SK-N-SH (cell line): ENCODE measurements around the gene PIP5KL1. TPM values are rescaled to one million over a fixed set of nuclear protein-coding genes. Genes with fewer than 3 reads are reported as not detected.

Experiments used
- CTCF ChIA-PET: fragments of 300-600, 350-600 bp; formaldehyde crosslinking; extraction: SDS; loops from one replicate; lab custom pipeline; 2021; lab: Yijun Ruan, JAX
- POLR2A ChIA-PET: fragments of 350-600 bp; sonication (Branson Sonifier 250); formaldehyde crosslinking; extraction: SDS; loops from one replicate; lab custom pipeline; 2020; ENCODE audit warnings: antibody characterized with exemption, inconsistent platforms; lab: Yijun Ruan, JAX
- DNase-seq: peaks from one replicate; pipeline ENCODE4 v3.0.0; 2012
- H2AFZ ChIP-seq: fragments of 200-600 bp; sonication (generic); 2 replicates; pipeline ENCODE4 v1.8.1; 2016; ENCODE audit warnings: antibody characterized with exemption, mild to moderate bottlenecking, low read depth
- H3F3A ChIP-seq: fragments of 200-600 bp; sonication (generic); replicated peaks from 2 replicates; pipeline ENCODE3; 2016; ENCODE audit warnings: antibody characterized with exemption, mild to moderate bottlenecking; ENCODE audit not compliant: insufficient read depth
- H3K27ac ChIP-seq, 2 experiments: fragments of 200-500 bp in 1 of 2; fragments of 200-600 bp in 1 of 2; sonication (Bioruptor generic) in 1 of 2; sonication (generic), shearing (Covaris generic) in 1 of 2; 2 replicates each; pipeline versions ENCODE4 v1.5.1 to v1.6.1; 2014 to 2016; ENCODE audit warnings: low read depth in 2 of 2, inconsistent platforms in 1 of 2, low read length in 1 of 2, mild to moderate bottlenecking in 1 of 2, mixed read lengths in 1 of 2
- H3K27me3 ChIP-seq: fragments of 200-600 bp; sonication (generic), shearing (Covaris generic); 2 replicates; pipeline ENCODE4 v1.6.1; 2016; ENCODE audit warnings: mixed run types; ENCODE audit not compliant: insufficient read depth
- H3K36me3 ChIP-seq, 2 experiments: fragments of 200-500 bp in 1 of 2; fragments of 200-600 bp in 1 of 2; sonication (Bioruptor generic) in 1 of 2; sonication (generic) in 1 of 2; replicated peaks in 1 of 2; 2 replicates each; pipeline versions ENCODE3 to v1.5.1; 2014 to 2016; ENCODE audit warnings: low read length in 1 of 2, mild to moderate bottlenecking in 1 of 2; ENCODE audit not compliant: insufficient read depth in 2 of 2, control insufficient read depth in 1 of 2
- H3K4me1 ChIP-seq, 2 experiments: fragments of 200-500 bp in 1 of 2; fragments of 200-600 bp in 1 of 2; sonication (Bioruptor generic) in 1 of 2; sonication (generic), shearing (Covaris generic) in 1 of 2; 2 replicates each; pipeline versions ENCODE4 v1.5.1 to v1.6.1; 2014 to 2016; ENCODE audit warnings: low read depth in 1 of 2, low read length in 1 of 2, mixed run types in 1 of 2; ENCODE audit not compliant: insufficient read depth in 2 of 2, control insufficient read depth in 1 of 2
- H3K4me2 ChIP-seq: fragments of 200-600 bp; sonication (generic), shearing (Covaris generic); 2 replicates; pipeline ENCODE4 v1.6.1; 2017; ENCODE audit warnings: mixed run types
- H3K4me3 ChIP-seq, 2 experiments: fragments of 200-500 bp in 1 of 2; fragments of 200-600 bp in 1 of 2; sonication (Bioruptor generic) in 1 of 2; sonication (generic), shearing (Covaris generic) in 1 of 2; 2 replicates each; pipeline versions ENCODE4 v1.5.1 to v1.8.1; 2014 to 2016; ENCODE audit warnings: low read depth in 2 of 2, inconsistent platforms in 1 of 2, low read length in 1 of 2, mild to moderate bottlenecking in 1 of 2, mixed read lengths in 1 of 2, moderate library complexity in 1 of 2
- H3K79me2 ChIP-seq: fragments of 200-600 bp; sonication (generic); 2 replicates; pipeline ENCODE4 v1.8.1; 2017; ENCODE audit warnings: mild to moderate bottlenecking; ENCODE audit not compliant: insufficient read depth
- H3K9ac ChIP-seq: fragments of 200-600 bp; sonication (generic); 2 replicates; pipeline ENCODE4 v1.6.1; 2017; ENCODE audit warnings: mixed run types
- H3K9me2 ChIP-seq: fragments of 200-600 bp; sonication (generic); 2 replicates; pipeline ENCODE4 v1.6.1; 2017; ENCODE audit warnings: mixed run types
- H3K9me3 ChIP-seq: fragments of 200-600 bp; sonication (generic); 2 replicates; pipeline ENCODE4 v1.6.1; 2017; ENCODE audit warnings: mixed run types, mild to moderate bottlenecking, moderate library complexity
- H4K20me1 ChIP-seq: fragments of 200-600 bp; sonication (generic); 2 replicates; pipeline ENCODE4 v1.6.1; 2017; ENCODE audit warnings: mild to moderate bottlenecking, mixed run types; ENCODE audit not compliant: insufficient read depth
- CHD2 ChIP-seq: fragments of 150-350 bp; IDR thresholded peaks from 2 replicates; pipeline ENCODE4 v1.6.1; 2018; ENCODE audit warnings: low read length; ENCODE audit not compliant: partially characterized antibody
- CTCF ChIP-seq: fragments of 200-600 bp; sonication (generic); IDR thresholded peaks from 2 replicates; pipeline ENCODE4 v1.6.1; 2017; ENCODE audit warnings: antibody characterized with exemption, mild to moderate bottlenecking, moderate library complexity
- EP300 ChIP-seq, 2 experiments: IDR thresholded peaks; 2 replicates each; pipeline versions ENCODE4 v1.4.0 to v1.6.1; 2012; ENCODE audit warnings: borderline replicate concordance in 1 of 2, low read depth in 1 of 2, low read length in 1 of 2
- EZH2phosphoT487 ChIP-seq: fragments of 200-600 bp; sonication (generic); IDR thresholded peaks from 2 replicates; pipeline ENCODE4 v1.6.1; 2017; ENCODE audit warnings: low read depth, mixed run types, mild to moderate bottlenecking, antibody characterized with exemption, moderate library complexity, borderline replicate concordance
- GABPA ChIP-seq: IDR thresholded peaks from 2 replicates; pipeline ENCODE4 v1.4.0; 2012; ENCODE audit warnings: low read depth, mild to moderate bottlenecking
- GATA2 ChIP-seq: sonication (generic); formaldehyde crosslinking; IDR thresholded peaks from 2 replicates; pipeline ENCODE4 v1.5.0; 2020; ENCODE audit warnings: mild to moderate bottlenecking, missing genetic modification reagents
- JUND ChIP-seq: IDR thresholded peaks from 2 replicates; pipeline ENCODE4 v1.4.0; 2012
- MAX ChIP-seq: IDR thresholded peaks from 2 replicates; pipeline ENCODE4 v1.4.0; 2012; ENCODE audit warnings: low read depth
- MXI1 ChIP-seq: IDR thresholded peaks from 2 replicates; pipeline ENCODE4 v1.6.1; 2012; ENCODE audit warnings: mild to moderate bottlenecking, low read depth, low read length, improper control_type of control experiment
- NFIC ChIP-seq: IDR thresholded peaks from 2 replicates; pipeline ENCODE4 v1.4.0; 2012; ENCODE audit warnings: borderline replicate concordance
- RFX5 ChIP-seq: IDR thresholded peaks from 2 replicates; pipeline ENCODE4 v1.6.1; 2012; ENCODE audit warnings: mild to moderate bottlenecking, improper control_type of control experiment, low read length
- SIN3A ChIP-seq: IDR thresholded peaks from 2 replicates; pipeline ENCODE4 v1.6.1; 2012; ENCODE audit warnings: low read depth, mild to moderate bottlenecking, low read length, moderate library complexity, borderline replicate concordance
- TAF1 ChIP-seq: IDR thresholded peaks from 2 replicates; pipeline ENCODE4 v1.6.1; 2012; ENCODE audit warnings: low read depth, mild to moderate bottlenecking, low read length, moderate library complexity, borderline replicate concordance
- TCF12 ChIP-seq: IDR thresholded peaks from 2 replicates; pipeline ENCODE4 v1.4.0; 2012
- USF1 ChIP-seq: IDR thresholded peaks from 2 replicates; pipeline ENCODE4 v1.4.0; 2012; ENCODE audit warnings: low read depth, borderline replicate concordance
- USF2 ChIP-seq: fragments of 150-350 bp; IDR thresholded peaks from 2 replicates; pipeline ENCODE4 v1.6.1; 2017; ENCODE audit warnings: antibody characterized with exemption, low read length, low read depth, borderline replicate concordance
- YY1 ChIP-seq: IDR thresholded peaks from 2 replicates; pipeline ENCODE4 v1.4.0; 2012; ENCODE audit warnings: low read depth, mild to moderate bottlenecking
- ZBTB33 ChIP-seq: IDR thresholded peaks from 2 replicates; pipeline ENCODE4 v1.4.0; 2012; ENCODE audit warnings: low read depth, borderline replicate concordance
- WGBS: methylation state at CpG from one replicate; pipeline ENCODE4 v1.1.6; 2017; ENCODE audit warnings: low lambda C conversion rate; 5-methylcytosine and 5-hydroxymethylcytosine counted together
- polyA plus RNA-seq, 3 experiments: library from polyadenylated mRNA; depleted of rRNA; stranded (reverse); fragments of >200 nt; gene quantifications; 2 replicates each; pipeline ENCODE4 v1.2.3, GENCODE V29; 2012

Gene PIP5KL1
- polyA plus RNA-seq, 1 of the 3 experiments (the other 2 are of a cell fraction): 4.0 TPM

GRCh38 chr9:127970401-127971313 lies 40.1 kb upstream of the PIP5KL1 start:
- Histone ChIP-seq H3K27ac (peak overlapping the region; percentile 91 to 93), H3K79me2 (peaks cover 93% of the 10 kb centered on the region), H3K9me2 (no peaks in the 10 kb centered on the region), H3K4me1 (peaks cover 92 to 100% of the 10 kb centered on the region in 2 experiments), H3K27me3 (no peaks in the 10 kb centered on the region), H3F3A (peaks cover 15% of the 10 kb centered on the region), H4K20me1 (peaks cover 47% of the 10 kb centered on the region), H3K9ac (no peak overlapping the region), H3K9me3 (no peaks in the 10 kb centered on the region), H3K36me3 (no peaks in the 10 kb centered on the region), H3K4me2 (no peak overlapping the region), H3K4me3 (no peak overlapping the region; a peak in 1 of 4 replicates), H2AFZ (no peak overlapping the region)
- 77% methylated on average over 16 of the region's 16 CpGs for WGBS
- no peak for TF ChIP-seq EZH2phosphoT487
- TF ChIP-seq YY1: no peak
- no peak for TF ChIP-seq GABPA
- no peak for TF ChIP-seq JUND
- no peak for TF ChIP-seq RFX5
- no peak for TF ChIP-seq CTCF
- TF ChIP-seq CHD2: no peak
- no peak for TF ChIP-seq TAF1
- no peak for TF ChIP-seq TCF12
- no peak for TF ChIP-seq GATA2 (CRISPR knock-in tag)
- ChIA-PET CTCF (interaction anchor here (0.9 to 7.9 kb wide), 4 partner anchors 9 to 147 kb away, joined by 3 to 75 read pairs (median 10); partner anchors contain the start of gene EEIG1), POLR2A (no interaction called here)
- peak; percentile 10 for DNase-seq

GRCh38 chr9:127968700-127969383 lies 38.3 kb upstream of the PIP5KL1 start:
- POLR2A ChIA-PET: interaction anchor here (1.7 kb wide), 1 partner anchor 13 kb away, joined by 3 read pairs; no protein-coding TSS in a partner anchor
- peak overlapping the region; percentile 91 to 93 for H3K27ac ChIP-seq
- H3K36me3 ChIP-seq: no peaks in the 10 kb centered on the region
- H3K4me2 ChIP-seq: peak overlapping the region; percentile 77
- peaks cover 90% of the 10 kb centered on the region for H3K79me2 ChIP-seq
- H3F3A ChIP-seq: peaks cover 15% of the 10 kb centered on the region
- H3K27me3 ChIP-seq: no peaks in the 10 kb centered on the region
- no peak overlapping the region for H3K4me3 ChIP-seq
- no peak overlapping the region for H2AFZ ChIP-seq
- no peaks in the 10 kb centered on the region for H3K9me2 ChIP-seq
- H3K9me3 ChIP-seq: no peaks in the 10 kb centered on the region
- H3K4me1 ChIP-seq: peaks cover 88 to 97% of the 10 kb centered on the region in 2 experiments
- 0 out of 2 replicates have a peak overlapping the region, but pooled peaks have one; percentile 34 for H3K9ac ChIP-seq
- 36% methylated on average over 10 of the region's 10 CpGs for WGBS
- peak; percentile 51 for DNase-seq
- CTCF ChIA-PET: interaction anchor here (0.5 to 7.9 kb wide), 3 partner anchors 26 to 74 kb away, joined by 3 to 75 read pairs (median 14); no protein-coding TSS in a partner anchor
- peaks cover 29% of the 10 kb centered on the region for H4K20me1 ChIP-seq
- 0 out of 4 replicates have a peak, but pooled peaks of 1 of the 2 experiments have one; percentile 33 for TF ChIP-seq EP300 (IDR thresholded peaks at IDR 0.05; ENCODE audit: borderline replicate concordance in 1 of 2, low read depth in 1 of 2, low read length in 1 of 2)
- peak; percentile 72 for TF ChIP-seq NFIC
- TF ChIP-seq TCF12: peak; percentile 52; the same call in 1 of the 2 replicates
- TF ChIP-seq RFX5: no peak
- TF ChIP-seq ZBTB33: no peak
- TF ChIP-seq USF1: peak; percentile 67; the same call in 1 of the 2 replicates
- TF ChIP-seq USF2: no peak
- TF ChIP-seq MAX: peak; percentile 78
- TF ChIP-seq SIN3A: peak; percentile 34; the same call in 1 of the 2 replicates
- no peak for TF ChIP-seq MXI1
